ENCODE data around the gene RAP1GAP2.
A peak's percentile ranks its signal among the peaks of the same experiment; 100 is the strongest.
"Not testable (repeated sequence)": the region's sequence is repeated elsewhere in the genome, so short reads cannot be mapped to it uniquely, and the experiment has no call there.

Gene RAP1GAP2

GRCh38 chr17:2985318-2985717, 189.1 kb downstream of the RAP1GAP2 start:
- TF ChIP-seq ZFX (IDR thresholded peaks at IDR 0.05), result no peak
- TF ChIP-seq CTCF (conservative IDR thresholded peaks at IDR 0.05), result no peak
- H3K27ac ChIP-seq, result no peak overlapping the region

DNA sequence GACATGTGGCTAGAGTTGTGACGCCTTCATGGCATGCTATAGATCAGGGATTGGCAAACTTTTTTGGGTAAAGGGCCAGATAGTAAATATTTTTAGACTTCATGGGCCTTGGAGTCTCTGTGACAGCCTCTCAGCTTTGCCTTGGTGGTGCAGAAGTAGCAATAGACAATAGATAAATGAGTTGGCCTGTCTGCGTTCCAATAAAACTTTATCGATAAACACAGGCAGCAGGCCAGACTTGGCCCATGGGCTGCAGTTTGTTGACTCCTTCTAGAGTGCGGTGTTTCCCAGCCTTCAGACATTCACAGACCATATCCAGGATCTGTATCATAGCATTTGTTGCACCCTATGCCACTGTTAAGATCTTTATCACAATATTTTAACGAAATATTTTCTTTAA, 190.7 kb downstream of the RAP1GAP2 start:
- no peak overlapping the region for H3K27ac ChIP-seq
- TF ChIP-seq CTCF (conservative IDR thresholded peaks at IDR 0.05) (no peak), ZFX (IDR thresholded peaks at IDR 0.05) (no peak)

DNA sequence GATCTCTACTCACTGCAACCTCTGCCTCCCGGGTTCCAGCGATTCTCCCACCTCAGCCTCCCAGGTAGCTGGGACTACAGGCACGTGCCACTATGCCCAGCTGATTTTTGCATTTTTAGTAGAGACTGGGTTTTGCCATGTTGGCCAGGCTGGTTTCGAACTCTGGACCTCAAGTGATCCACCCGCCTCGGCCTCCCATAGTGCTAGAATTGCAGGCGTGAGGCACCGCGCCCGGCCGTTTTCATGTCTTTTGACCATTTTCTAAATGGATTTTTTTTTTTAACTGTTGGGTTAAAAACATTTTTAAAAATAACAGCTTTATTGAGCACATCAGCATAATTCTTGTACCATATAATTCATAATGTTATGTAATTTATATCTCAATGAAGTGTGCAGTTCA, 193.2 kb downstream of the RAP1GAP2 start:
- H3K27ac ChIP-seq, result not testable (repeated sequence)

GRCh38 chr17:2989855-2990254, 193.6 kb downstream of the RAP1GAP2 start:
- H3K27ac ChIP-seq, result no peak overlapping the region
- no peak for TF ChIP-seq CTCF (conservative IDR thresholded peaks at IDR 0.05)
- no peak for TF ChIP-seq ZFX (IDR thresholded peaks at IDR 0.05)

DNA sequence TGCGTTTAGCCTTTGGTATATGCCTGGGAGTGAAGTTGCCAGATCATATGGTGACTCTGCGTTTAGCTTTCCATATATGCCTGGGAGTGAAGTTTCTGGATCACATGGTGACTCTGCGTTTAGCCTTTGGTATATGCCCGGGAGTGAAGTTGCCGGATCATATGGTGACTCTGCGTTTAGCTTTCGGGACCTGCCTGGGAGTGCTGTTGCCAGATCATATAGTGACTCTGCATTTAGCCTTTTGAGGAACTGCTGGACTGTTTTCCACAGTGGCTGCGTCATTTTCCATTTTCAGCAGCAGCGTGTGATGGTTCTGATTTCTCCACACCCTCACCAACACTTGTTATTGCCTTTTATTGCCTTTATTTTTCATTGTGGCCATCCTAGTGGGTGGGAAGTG, 194.2 kb downstream of the RAP1GAP2 start:
- no peak for TF ChIP-seq CTCF (conservative IDR thresholded peaks at IDR 0.05)
- TF ChIP-seq ZFX (IDR thresholded peaks at IDR 0.05), result no peak
- no peak overlapping the region for H3K27ac ChIP-seq

DNA sequence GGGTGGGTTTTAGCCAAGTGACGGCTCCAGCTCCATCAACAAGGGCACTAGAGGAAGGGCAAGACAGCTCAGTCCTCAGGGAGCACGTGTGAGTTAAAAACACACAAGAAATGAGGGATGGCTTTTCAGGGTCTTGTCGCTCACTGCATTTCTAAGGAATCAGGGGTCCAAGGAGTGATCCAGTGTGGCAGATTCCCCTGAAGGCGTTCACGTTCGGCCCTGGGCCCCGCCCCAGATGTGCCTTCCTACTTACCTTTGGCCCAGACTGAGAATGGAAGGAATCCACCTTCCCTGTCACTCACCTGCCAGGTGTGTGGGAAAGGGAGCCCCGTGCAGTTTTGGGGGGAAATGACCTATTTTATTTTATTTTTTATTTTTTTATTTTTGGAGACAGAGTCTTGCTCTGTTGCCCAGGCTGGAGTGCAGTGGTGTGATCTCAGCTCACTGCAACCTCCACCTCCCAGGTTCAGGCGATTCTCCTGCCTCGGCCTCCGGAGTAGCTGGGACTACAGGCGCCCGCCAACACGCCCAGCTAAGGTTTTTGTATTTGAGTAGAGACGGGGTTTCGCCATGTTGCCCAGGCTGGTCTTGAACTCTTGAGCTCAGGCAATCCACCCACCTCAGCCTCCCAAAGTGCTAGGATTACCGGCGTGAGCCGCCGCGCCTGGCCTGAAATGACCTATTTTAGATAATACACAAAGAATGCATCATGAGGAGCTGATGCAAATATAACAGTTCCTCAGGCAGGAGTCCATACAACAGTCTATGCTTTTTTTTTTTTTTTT, 195.3 kb downstream of the RAP1GAP2 start:
- H3K27ac ChIP-seq, result not testable (repeated sequence)

- TF ChIP-seq CTCF (conservative IDR thresholded peaks at IDR 0.05), result no peak
- no peak for TF ChIP-seq ZFX (IDR thresholded peaks at IDR 0.05)
- peak overlapping the region; percentile 96 for H3K27ac ChIP-seq
These were observed 198.2 kb downstream of the RAP1GAP2 start for GRCh38 chr17:2994441-2994840.

- TF ChIP-seq CTCF (conservative IDR thresholded peaks at IDR 0.05), result no peak
- TF ChIP-seq ZFX (IDR thresholded peaks at IDR 0.05), result no peak
- peak overlapping the region; percentile 96 for H3K27ac ChIP-seq
These were observed 199.1 kb downstream of the RAP1GAP2 start for GRCh38 chr17:2995377-2995776.

All from C4-2B (cell line).